SK-N-SH (cell line): ENCODE measurements around the gene USP46. TPM values are rescaled to one million over a fixed set of nuclear protein-coding genes. Genes with fewer than 3 reads are reported as not detected.

ENCODE experiments used
- CTCF ChIA-PET: fragments of 300-600, 350-600 bp; formaldehyde crosslinking; extraction: SDS; loops from one replicate; lab custom pipeline; 2021; lab: Yijun Ruan, JAX
- POLR2A ChIA-PET: fragments of 350-600 bp; sonication (Branson Sonifier 250); formaldehyde crosslinking; extraction: SDS; loops from one replicate; lab custom pipeline; 2020; ENCODE audit warnings: antibody characterized with exemption, inconsistent platforms; lab: Yijun Ruan, JAX
- DNase-seq: peaks from one replicate; pipeline ENCODE4 v3.0.0; 2012
- H2AFZ ChIP-seq: fragments of 200-600 bp; sonication (generic); 2 replicates; pipeline ENCODE4 v1.8.1; 2016; ENCODE audit warnings: antibody characterized with exemption, mild to moderate bottlenecking, low read depth
- H3F3A ChIP-seq: fragments of 200-600 bp; sonication (generic); replicated peaks from 2 replicates; pipeline ENCODE3; 2016; ENCODE audit warnings: antibody characterized with exemption, mild to moderate bottlenecking; ENCODE audit not compliant: insufficient read depth
- H3K27ac ChIP-seq, 2 experiments: fragments of 200-500 bp in 1 of 2; fragments of 200-600 bp in 1 of 2; sonication (Bioruptor generic) in 1 of 2; sonication (generic), shearing (Covaris generic) in 1 of 2; 2 replicates each; pipeline versions ENCODE4 v1.5.1 to v1.6.1; 2014 to 2016; ENCODE audit warnings: low read depth in 2 of 2, inconsistent platforms in 1 of 2, low read length in 1 of 2, mild to moderate bottlenecking in 1 of 2, mixed read lengths in 1 of 2
- H3K27me3 ChIP-seq: fragments of 200-600 bp; sonication (generic), shearing (Covaris generic); 2 replicates; pipeline ENCODE4 v1.6.1; 2016; ENCODE audit warnings: mixed run types; ENCODE audit not compliant: insufficient read depth
- H3K36me3 ChIP-seq, 2 experiments: fragments of 200-500 bp in 1 of 2; fragments of 200-600 bp in 1 of 2; sonication (Bioruptor generic) in 1 of 2; sonication (generic) in 1 of 2; replicated peaks in 1 of 2; 2 replicates each; pipeline versions ENCODE3 to v1.5.1; 2014 to 2016; ENCODE audit warnings: low read length in 1 of 2, mild to moderate bottlenecking in 1 of 2; ENCODE audit not compliant: insufficient read depth in 2 of 2, control insufficient read depth in 1 of 2
- H3K4me1 ChIP-seq, 2 experiments: fragments of 200-500 bp in 1 of 2; fragments of 200-600 bp in 1 of 2; sonication (Bioruptor generic) in 1 of 2; sonication (generic), shearing (Covaris generic) in 1 of 2; 2 replicates each; pipeline versions ENCODE4 v1.5.1 to v1.6.1; 2014 to 2016; ENCODE audit warnings: low read depth in 1 of 2, low read length in 1 of 2, mixed run types in 1 of 2; ENCODE audit not compliant: insufficient read depth in 2 of 2, control insufficient read depth in 1 of 2
- H3K4me2 ChIP-seq: fragments of 200-600 bp; sonication (generic), shearing (Covaris generic); 2 replicates; pipeline ENCODE4 v1.6.1; 2017; ENCODE audit warnings: mixed run types
- H3K4me3 ChIP-seq, 2 experiments: fragments of 200-500 bp in 1 of 2; fragments of 200-600 bp in 1 of 2; sonication (Bioruptor generic) in 1 of 2; sonication (generic), shearing (Covaris generic) in 1 of 2; 2 replicates each; pipeline versions ENCODE4 v1.5.1 to v1.8.1; 2014 to 2016; ENCODE audit warnings: low read depth in 2 of 2, inconsistent platforms in 1 of 2, low read length in 1 of 2, mild to moderate bottlenecking in 1 of 2, mixed read lengths in 1 of 2, moderate library complexity in 1 of 2
- H3K79me2 ChIP-seq: fragments of 200-600 bp; sonication (generic); 2 replicates; pipeline ENCODE4 v1.8.1; 2017; ENCODE audit warnings: mild to moderate bottlenecking; ENCODE audit not compliant: insufficient read depth
- H3K9ac ChIP-seq: fragments of 200-600 bp; sonication (generic); 2 replicates; pipeline ENCODE4 v1.6.1; 2017; ENCODE audit warnings: mixed run types
- H3K9me2 ChIP-seq: fragments of 200-600 bp; sonication (generic); 2 replicates; pipeline ENCODE4 v1.6.1; 2017; ENCODE audit warnings: mixed run types
- H3K9me3 ChIP-seq: fragments of 200-600 bp; sonication (generic); 2 replicates; pipeline ENCODE4 v1.6.1; 2017; ENCODE audit warnings: mixed run types, mild to moderate bottlenecking, moderate library complexity
- H4K20me1 ChIP-seq: fragments of 200-600 bp; sonication (generic); 2 replicates; pipeline ENCODE4 v1.6.1; 2017; ENCODE audit warnings: mild to moderate bottlenecking, mixed run types; ENCODE audit not compliant: insufficient read depth
- EP300 ChIP-seq, 2 experiments: IDR thresholded peaks; 2 replicates each; pipeline versions ENCODE4 v1.4.0 to v1.6.1; 2012; ENCODE audit warnings: borderline replicate concordance in 1 of 2, low read depth in 1 of 2, low read length in 1 of 2
- FOSL2 ChIP-seq: IDR thresholded peaks from 2 replicates; pipeline ENCODE4 v1.4.0; 2012; ENCODE audit warnings: low read depth, mild to moderate bottlenecking, moderate library complexity, borderline replicate concordance
- FOXM1 ChIP-seq: IDR thresholded peaks from 2 replicates; pipeline ENCODE4 v1.4.0; 2012; ENCODE audit warnings: low read depth, mild to moderate bottlenecking
- JUND ChIP-seq: IDR thresholded peaks from 2 replicates; pipeline ENCODE4 v1.4.0; 2012
- MXI1 ChIP-seq: IDR thresholded peaks from 2 replicates; pipeline ENCODE4 v1.6.1; 2012; ENCODE audit warnings: mild to moderate bottlenecking, low read depth, low read length, improper control_type of control experiment
- RAD21 ChIP-seq: IDR thresholded peaks from 2 replicates; pipeline ENCODE4 v1.6.1; 2012; ENCODE audit warnings: mild to moderate bottlenecking, low read length
- REST ChIP-seq: IDR thresholded peaks from 2 replicates; pipeline ENCODE4 v1.6.1; 2012; ENCODE audit warnings: mild to moderate bottlenecking, low read depth, low read length, moderate library complexity
- RFX5 ChIP-seq: IDR thresholded peaks from 2 replicates; pipeline ENCODE4 v1.6.1; 2012; ENCODE audit warnings: mild to moderate bottlenecking, improper control_type of control experiment, low read length
- SMC3 ChIP-seq: IDR thresholded peaks from 2 replicates; pipeline ENCODE4 v1.6.1; 2012; ENCODE audit warnings: low read depth, low read length, improper control_type of control experiment
- YY1 ChIP-seq: IDR thresholded peaks from 2 replicates; pipeline ENCODE4 v1.4.0; 2012; ENCODE audit warnings: low read depth, mild to moderate bottlenecking
- WGBS: methylation state at CpG from one replicate; pipeline ENCODE4 v1.1.6; 2017; ENCODE audit warnings: low lambda C conversion rate; 5-methylcytosine and 5-hydroxymethylcytosine counted together
- polyA plus RNA-seq, 3 experiments: library from polyadenylated mRNA; depleted of rRNA; stranded (reverse); fragments of >200 nt; gene quantifications; 2 replicates each; pipeline ENCODE4 v1.2.3, GENCODE V29; 2012
- TF ChIP-seq, protein P1 (sequence below): fragments of 150-350 bp; IDR thresholded peaks from 2 replicates; pipeline ENCODE4 v1.6.1; 2016; ENCODE audit warnings: mild to moderate bottlenecking, low read depth, low read length

The USP46 gene
- polyA plus RNA-seq, 1 of the 3 experiments (the other 2 are of a cell fraction), result 4.5 TPM

DNA sequence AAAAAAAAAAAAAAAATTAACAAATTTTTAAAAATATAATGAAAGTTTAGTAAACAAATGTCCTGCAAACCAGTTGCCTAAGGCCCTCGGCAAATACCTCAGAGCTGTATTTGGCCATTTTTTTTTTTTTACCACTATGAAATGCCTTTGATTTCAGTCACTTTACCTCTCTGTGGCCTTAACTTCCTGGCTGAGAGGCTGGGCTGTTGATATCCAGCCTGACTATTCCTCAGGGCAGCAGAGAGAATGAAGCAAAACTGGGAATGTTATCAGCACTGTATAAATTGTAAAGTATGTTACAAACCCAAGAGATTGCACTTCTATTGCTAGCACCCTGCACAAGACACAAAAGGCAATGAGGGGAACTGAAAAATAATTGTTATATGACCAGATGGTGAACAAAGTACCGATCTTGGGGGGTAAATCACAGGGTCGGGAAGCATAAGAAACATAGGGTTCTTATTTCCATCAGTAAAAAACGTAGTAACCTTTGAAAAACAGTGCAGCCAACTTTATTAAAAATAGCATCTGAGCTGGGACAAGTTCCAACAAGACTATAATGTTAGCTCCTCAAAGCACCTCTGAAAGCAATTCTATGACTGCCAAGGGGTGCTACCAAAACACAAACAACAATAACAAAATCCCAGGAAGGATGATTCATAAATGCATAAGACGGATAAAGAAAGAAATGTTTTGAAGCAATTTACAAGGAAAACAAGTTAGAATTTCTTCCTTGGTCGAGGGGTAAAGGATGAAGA lies 18.1 kb downstream of the USP46 start:
- Histone ChIP-seq H3K27me3 (no peaks in the 10 kb centered on the region), H3K27ac (peak overlapping the region; percentile 27 to 51; a peak in 3 of 4 replicates), H3K36me3 (no peaks in the 10 kb centered on the region), H3K4me2 (peak overlapping the region; percentile 29; the same call in 1 of the 2 replicates), H3K9ac (no peak overlapping the region), H3K9me2 (no peaks in the 10 kb centered on the region), H3K4me1 (peaks cover 9 to 25% of the 10 kb centered on the region in 2 experiments; a peak in 3 of 4 replicates), H2AFZ (no peak overlapping the region), H4K20me1 (no peaks in the 10 kb centered on the region), H3F3A (peaks cover 4% of the 10 kb centered on the region), H3K9me3 (no peaks in the 10 kb centered on the region), H3K79me2 (peaks cover 25% of the 10 kb centered on the region), H3K4me3 (no peak overlapping the region)
- no peak for DNase-seq
- TF ChIP-seq JUND (no peak), REST (no peak), YY1 (no peak), MXI1 (no peak)
- POLR2A ChIA-PET, result no interaction called here
- CTCF ChIA-PET, result no interaction called here
- WGBS, result 76% methylated on average over 6 of the region's 6 CpGs

- POLR2A ChIA-PET, result no interaction called here
Measured at GRCh38 chr4:52638717-52639116, 20.4 kb downstream of the USP46 start.

More at GRCh38 chr4:52638717-52639116, 20.4 kb downstream of the USP46 start:
- CTCF ChIA-PET, result interaction anchor here (1.9 kb wide), 1 partner anchor 17 kb away, joined by 4 read pairs; no protein-coding TSS in a partner anchor
- WGBS, result 90% methylated on average over 4 of the region's 4 CpGs
- Histone ChIP-seq H3K4me1 (peaks cover 9 to 19% of the 10 kb centered on the region in 2 experiments; a peak in 3 of 4 replicates), H3K9me2 (no peaks in the 10 kb centered on the region), H3K9ac (no peak overlapping the region)
- no peak for DNase-seq
- TF ChIP-seq FOSL2 (no peak), EP300 (IDR thresholded peaks at IDR 0.05; ENCODE audit: borderline replicate concordance in 1 of 2, low read depth in 1 of 2, low read length in 1 of 2) (no peak), RAD21 (no peak), RFX5 (no peak), MXI1 (no peak), FOXM1 (no peak), REST (no peak), SMC3 (no peak)
- TF ChIP-seq, protein P1, sequence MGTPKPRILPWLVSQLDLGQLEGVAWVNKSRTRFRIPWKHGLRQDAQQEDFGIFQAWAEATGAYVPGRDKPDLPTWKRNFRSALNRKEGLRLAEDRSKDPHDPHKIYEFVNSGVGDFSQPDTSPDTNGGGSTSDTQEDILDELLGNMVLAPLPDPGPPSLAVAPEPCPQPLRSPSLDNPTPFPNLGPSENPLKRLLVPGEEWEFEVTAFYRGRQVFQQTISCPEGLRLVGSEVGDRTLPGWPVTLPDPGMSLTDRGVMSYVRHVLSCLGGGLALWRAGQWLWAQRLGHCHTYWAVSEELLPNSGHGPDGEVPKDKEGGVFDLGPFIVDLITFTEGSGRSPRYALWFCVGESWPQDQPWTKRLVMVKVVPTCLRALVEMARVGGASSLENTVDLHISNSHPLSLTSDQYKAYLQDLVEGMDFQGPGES, result no peak
- TF ChIP-seq, all 33 proteins: peak for 0
- Histone ChIP-seq H3K27me3 (no peaks in the 10 kb centered on the region), H3K27ac (no peak overlapping the region), H3F3A (peaks cover 4% of the 10 kb centered on the region), H3K4me2 (no peak overlapping the region), H3K4me3 (no peak overlapping the region), H3K9me3 (no peaks in the 10 kb centered on the region), H3K36me3 (no peaks in the 10 kb centered on the region), H4K20me1 (no peaks in the 10 kb centered on the region), H3K79me2 (peaks cover 26% of the 10 kb centered on the region), H2AFZ (no peak overlapping the region)
